K562 (cell line): ENCODE data around the gene IGF2R. TPM values are rescaled to one million over a fixed set of nuclear protein-coding genes. Genes with fewer than 3 reads are reported as not detected.
A peak's percentile ranks its signal among the peaks of the same experiment; 100 is the strongest.

Experiments used
- CAMTA2 ChIP-seq: fragments of 250-450 bp; sonication (Bioruptor Pico); conservative IDR thresholded peaks from 2 replicates; pipeline ENCODE4 v1.5.1; 2022
- CEBPB ChIP-seq: fragments of 450-650 bp; IDR thresholded peaks from 2 replicates; pipeline ENCODE4 v1.6.1; 2016; ENCODE audit warnings: missing genetic modification characterization, missing compliant biosample characterization
- CEBPG ChIP-seq, 3 experiments: fragments of 200-800 bp in 1 of 3; sonication (Bioruptor generic) in 1 of 3; sonication (generic) in 1 of 3; formaldehyde crosslinking in 1 of 3; IDR thresholded peaks in 2 of 3; conservative IDR thresholded peaks in 1 of 3; 2 replicates each; pipeline versions ENCODE4 v1.6.1 to v1.8.0; 2016 to 2022; ENCODE audit warnings: missing compliant biosample characterization in 2 of 3, missing genetic modification characterization in 2 of 3, mild to moderate bottlenecking in 1 of 3, missing genetic modification reagents in 1 of 3
- CHAMP1 ChIP-seq: fragments of 450-650 bp; IDR thresholded peaks from 2 replicates; pipeline ENCODE4 v1.6.1; 2016; ENCODE audit warnings: mild to moderate bottlenecking
- CHD1 ChIP-seq: fragments of 200-600 bp; sonication (generic); IDR thresholded peaks from one replicate; pipeline ENCODE4 v1.6.1; 2012; ENCODE audit warnings: mild to moderate bottlenecking, moderate library complexity, low read length, inconsistent platforms
- GABPB1 ChIP-seq: sonication (generic); formaldehyde crosslinking; IDR thresholded peaks from 2 replicates; pipeline ENCODE4 v1.8.0; 2022; ENCODE audit warnings: mild to moderate bottlenecking, missing genetic modification reagents
- KLF16 ChIP-seq: IDR thresholded peaks from 2 replicates; pipeline ENCODE4 v1.6.1; 2016; ENCODE audit warnings: antibody characterized with exemption
- NCOA1 ChIP-seq: fragments of 450-650 bp; IDR thresholded peaks from 2 replicates; pipeline ENCODE4 v1.6.1; 2016; ENCODE audit warnings: low read depth
- NFRKB ChIP-seq: fragments of 450-650 bp; IDR thresholded peaks from 2 replicates; pipeline ENCODE4 v1.6.1; 2016; ENCODE audit warnings: low read depth
- PTRF ChIP-seq: fragments of 450-650 bp; IDR thresholded peaks from 2 replicates; pipeline ENCODE4 v1.6.1; 2016; ENCODE audit warnings: mild to moderate bottlenecking, missing genetic modification characterization, missing compliant biosample characterization
- RBFOX2 ChIP-seq: fragments of 200-400 bp; formaldehyde crosslinking; IDR thresholded peaks from 2 replicates; pipeline ENCODE4 v1.6.1; 2017; ENCODE audit warnings: low read depth, mild to moderate bottlenecking, low read length, moderate library complexity
- RBM15 ChIP-seq: fragments of 200-400 bp; formaldehyde crosslinking; IDR thresholded peaks from 2 replicates; pipeline ENCODE4 v1.6.1; 2018; ENCODE audit warnings: mild to moderate bottlenecking, low read length, moderate library complexity; ENCODE audit not compliant: insufficient read depth
- RBM39 ChIP-seq: fragments of 200-400 bp; formaldehyde crosslinking; optimal IDR thresholded peaks from 2 replicates; pipeline ENCODE3; 2018; ENCODE audit warnings: low read depth, low read length
- SETDB1 ChIP-seq: IDR thresholded peaks from one replicate; pipeline ENCODE4 v1.6.1; 2012; ENCODE audit warnings: low read length, control low read depth, inconsistent platforms
- SMAD1 ChIP-seq: fragments of 150-350 bp; IDR thresholded peaks from 2 replicates; pipeline ENCODE4 v1.6.1; 2014; ENCODE audit warnings: low read length, low read depth; ENCODE audit not compliant: partially characterized antibody
- SP1 ChIP-seq: sonication (generic); formaldehyde crosslinking; IDR thresholded peaks from 2 replicates; pipeline ENCODE4 v1.8.1; 2022; ENCODE audit warnings: mild to moderate bottlenecking, missing genetic modification reagents
- ZFX ChIP-seq: sonication (generic); formaldehyde crosslinking; IDR thresholded peaks from 2 replicates; pipeline ENCODE4 v1.8.0; 2022; ENCODE audit warnings: mild to moderate bottlenecking, missing genetic modification reagents, moderate library complexity
- ZNF134 ChIP-seq: fragments of 250-450 bp; sonication (Bioruptor Pico); conservative IDR thresholded peaks from 2 replicates; pipeline ENCODE4 v1.4.0; 2020
- ZNF23 ChIP-seq: fragments of 250-450 bp; sonication (Bioruptor Pico); IDR thresholded peaks from 2 replicates; pipeline ENCODE4 v1.4.0; 2020; ENCODE audit warnings: mild to moderate bottlenecking
- ZNF239 ChIP-seq: fragments of 250-450 bp; sonication (Bioruptor Pico); IDR thresholded peaks from 2 replicates; pipeline ENCODE4 v1.4.0; 2020; ENCODE audit warnings: mild to moderate bottlenecking
- ZNF699 ChIP-seq: fragments of 250-450 bp; sonication (Bioruptor Pico); IDR thresholded peaks from 2 replicates; pipeline ENCODE4 v1.8.0; 2021; ENCODE audit warnings: mild to moderate bottlenecking, moderate library complexity; ENCODE audit not compliant: insufficient replicate concordance
- ZNF717 ChIP-seq: fragments of 250-450 bp; sonication (Bioruptor Pico); IDR thresholded peaks from 2 replicates; pipeline ENCODE4 v1.5.0; 2021
- ZNF830 ChIP-seq: fragments of 250-450 bp; sonication (Bioruptor Pico); IDR thresholded peaks from 2 replicates; pipeline ENCODE4 v1.5.0; 2021; ENCODE audit warnings: mild to moderate bottlenecking
- polyA plus RNA-seq, 8 experiments: library from polyadenylated mRNA; depleted of rRNA in 4 of 8; stranded (reverse) in 5 of 8; unstranded in 3 of 8; fragments of >200 nt; fragmentation: Nextera tagmentation in 2 of 8; fragmentation: Illumina TruSeq in 1 of 8; extraction: Ambion mirVana in 2 of 8; extraction: Trizol in 1 of 8; gene quantifications; 2 replicates each; pipeline versions ENCODE4 v1.2.1 to v1.2.3, GENCODE V29; 2011 to 2014; ENCODE audit warnings: inconsistent platforms in 1 of 8, missing spikeins in 1 of 8
- total RNA-seq, 7 experiments: library from RNA; depleted of rRNA in 6 of 7; stranded (reverse); fragments of >200 nt in 6 of 7; fragmentation: Illumina TruSeq in 2 of 7; extraction: Trizol in 2 of 7; gene quantifications; 2 replicates each; pipeline versions ENCODE4 v1.2.1 to v1.2.3, GENCODE V29; 2011 to 2021; ENCODE audit warnings: low replicate concordance in 1 of 7
- TF ChIP-seq, protein P1 (sequence below): fragments of 450-650 bp; IDR thresholded peaks from 2 replicates; pipeline ENCODE4 v1.6.1; 2018; ENCODE audit not compliant: partially characterized antibody

The IGF2R gene
- total and polyA plus RNA-seq, 9 of the 15 experiments (the other 6 are each of a cell fraction or from before 2014, with no cell fraction given) = 3.5 to 92.3 (median 34.5) TPM

GRCh38 chr6:159999240-159999671 is 30.4 kb downstream of the IGF2R start (continued):
- peak; percentile 67; the same call in 1 of the 2 replicates for TF ChIP-seq NCOA1
- no peak for TF ChIP-seq RBFOX2
- no peak for TF ChIP-seq ZNF717
- TF ChIP-seq PTRF (tag) = no peak
- TF ChIP-seq ZNF23 (CRISPR knock-in tag) = no peak
- peak; percentile 53; the same call in 1 of the 2 replicates for TF ChIP-seq CHAMP1
- TF ChIP-seq CHD1 = no peak
- peak; percentile 67 for TF ChIP-seq RBM39
- no peak for TF ChIP-seq ZNF239 (CRISPR knock-in tag)
- no peak for TF ChIP-seq SETDB1
- no peak for TF ChIP-seq SMAD1
- TF ChIP-seq KLF16 = no peak
- TF ChIP-seq CEBPG (CRISPR knock-in tag; IDR thresholded peaks at IDR 0.05) = no peak
- no peak for TF ChIP-seq CEBPG (tag; conservative IDR thresholded peaks at IDR 0.05 in 1 of 2, IDR thresholded peaks at IDR 0.05 in 1 of 2)
- TF ChIP-seq ZNF830 (CRISPR knock-in tag) = no peak
- TF ChIP-seq NFRKB = no peak
- TF ChIP-seq ZFX (CRISPR knock-in tag) = no peak
- TF ChIP-seq ZNF134 = no peak
- no peak for TF ChIP-seq RBM15
- TF ChIP-seq CEBPB (tag) = 0 out of 2 replicates have a peak, but pooled peaks have one; percentile 25
- TF ChIP-seq CAMTA2 = no peak
- TF ChIP-seq ZNF699 = no peak
- no peak for TF ChIP-seq SP1 (CRISPR knock-in tag)
- TF ChIP-seq, protein P1, sequence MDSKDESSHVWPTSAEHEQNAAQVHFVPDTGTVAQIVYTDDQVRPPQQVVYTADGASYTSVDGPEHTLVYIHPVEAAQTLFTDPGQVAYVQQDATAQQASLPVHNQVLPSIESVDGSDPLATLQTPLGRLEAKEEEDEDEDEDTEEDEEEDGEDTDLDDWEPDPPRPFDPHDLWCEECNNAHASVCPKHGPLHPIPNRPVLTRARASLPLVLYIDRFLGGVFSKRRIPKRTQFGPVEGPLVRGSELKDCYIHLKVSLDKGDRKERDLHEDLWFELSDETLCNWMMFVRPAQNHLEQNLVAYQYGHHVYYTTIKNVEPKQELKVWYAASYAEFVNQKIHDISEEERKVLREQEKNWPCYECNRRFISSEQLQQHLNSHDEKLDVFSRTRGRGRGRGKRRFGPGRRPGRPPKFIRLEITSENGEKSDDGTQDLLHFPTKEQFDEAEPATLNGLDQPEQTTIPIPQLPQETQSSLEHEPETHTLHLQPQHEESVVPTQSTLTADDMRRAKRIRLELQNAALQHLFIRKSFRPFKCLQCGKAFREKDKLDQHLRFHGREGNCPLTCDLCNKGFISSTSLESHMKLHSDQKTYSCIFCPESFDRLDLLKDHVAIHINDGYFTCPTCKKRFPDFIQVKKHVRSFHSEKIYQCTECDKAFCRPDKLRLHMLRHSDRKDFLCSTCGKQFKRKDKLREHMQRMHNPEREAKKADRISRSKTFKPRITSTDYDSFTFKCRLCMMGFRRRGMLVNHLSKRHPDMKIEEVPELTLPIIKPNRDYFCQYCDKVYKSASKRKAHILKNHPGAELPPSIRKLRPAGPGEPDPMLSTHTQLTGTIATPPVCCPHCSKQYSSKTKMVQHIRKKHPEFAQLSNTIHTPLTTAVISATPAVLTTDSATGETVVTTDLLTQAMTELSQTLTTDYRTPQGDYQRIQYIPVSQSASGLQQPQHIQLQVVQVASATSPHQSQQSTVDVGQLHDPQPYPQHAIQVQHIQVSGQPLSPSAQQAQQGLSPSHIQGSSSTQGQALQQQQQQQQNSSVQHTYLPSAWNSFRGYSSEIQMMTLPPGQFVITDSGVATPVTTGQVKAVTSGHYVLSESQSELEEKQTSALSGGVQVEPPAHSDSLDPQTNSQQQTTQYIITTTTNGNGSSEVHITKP = no peak
- no peak for TF ChIP-seq GABPB1
